HepG2 (cell line): Measurements from ENCODE around the gene HAGH. TPM values are rescaled to one million over a fixed set of nuclear protein-coding genes. Genes with fewer than 3 reads are reported as not detected.

Source experiments
- ATAC-seq: fragments of 200-7000 bp; cut with Tn5 transposase; 3 replicates; pipeline ENCODE4 v1.9.1; 2020; ENCODE audit warnings: mild to moderate bottlenecking, moderate library complexity
- BruUV-seq: library from RNA; stranded (reverse); fragments of 400-500 nt; replicated peaks from 2 replicates; lab custom pipeline; 2021; lab: Mats Ljungman, UMichigan
- CTCF ChIA-PET: fragments of 300-600 bp; formaldehyde crosslinking; extraction: SDS; loops from one replicate; lab custom pipeline; 2021; ENCODE audit warnings: low total read pairs, inconsistent platforms, low intra/inter-chr PET ratio; lab: Yijun Ruan, JAX
- POLR2A ChIA-PET: fragments of 350-600 bp; sonication (Branson Sonifier 250); formaldehyde crosslinking; loops from one replicate; lab custom pipeline; 2020; ENCODE audit warnings: antibody characterized with exemption, inconsistent platforms; lab: Yijun Ruan, JAX
- DNase-seq: peaks from one replicate; pipeline ENCODE4 v3.0.0-alpha.2; 2015; ENCODE audit warnings: low spot score
- FAIRE-seq: peaks from 3 replicates; lab custom pipeline; 2011; peaks lifted over from hg19 to GRCh38; lab: Jason Lieb, UNC
- H2AFZ ChIP-seq: one replicate; pipeline ENCODE4 v1.6.1; 2011; ENCODE audit warnings: low read length, inconsistent platforms
- H3K27ac ChIP-seq: fragments of 300-600 bp; 3 replicates; pipeline ENCODE4 v1.8.0; 2011; ENCODE audit warnings: mixed run types, mild to moderate bottlenecking, mixed read lengths, low read length, inconsistent platforms; ENCODE audit not compliant: insufficient read depth; ENCODE audit errors: extremely low read length
- H3K27me3 ChIP-seq, 2 experiments: fragments of 200-600 bp in 1 of 2; 2 replicates in 1 of 2; 3 replicates in 1 of 2; pipeline versions ENCODE4 v1.6.0 to v1.8.0; 2011; ENCODE audit warnings: low read length in 2 of 2, mild to moderate bottlenecking in 2 of 2, moderate library complexity in 2 of 2, inconsistent platforms in 1 of 2; ENCODE audit not compliant: insufficient read depth in 2 of 2, control insufficient read depth in 1 of 2
- H3K36me3 ChIP-seq, 2 experiments: fragments of 200-600 bp in 1 of 2; replicated peaks in 1 of 2; 2 replicates in 1 of 2; 3 replicates in 1 of 2; pipeline versions ENCODE4 v1.5.1 to v1.8.0; 2011; ENCODE audit warnings: low read length in 2 of 2, inconsistent platforms in 1 of 2; ENCODE audit not compliant: insufficient read depth in 2 of 2, control insufficient read depth in 1 of 2
- H3K4me1 ChIP-seq: 2 replicates; pipeline ENCODE4 v1.5.1; 2012; ENCODE audit warnings: low read length, inconsistent platforms; ENCODE audit not compliant: insufficient read depth
- H3K4me2 ChIP-seq: 2 replicates; pipeline ENCODE4 v1.6.0; 2011; ENCODE audit warnings: low read depth, low read length, inconsistent platforms
- H3K4me3 ChIP-seq, 3 experiments: fragments of 200-600 bp in 1 of 3; sonication (generic), shearing (Covaris generic) in 1 of 3; replicated peaks in 1 of 3; 2 replicates each; pipeline ENCODE4 v1.5.1; 2011 to 2016; ENCODE audit warnings: low read length in 3 of 3, inconsistent platforms in 2 of 3, low read depth in 2 of 3, mild to moderate bottlenecking in 2 of 3, control low read depth in 1 of 3, mixed read lengths in 1 of 3; ENCODE audit not compliant: insufficient read depth in 1 of 3
- H3K79me2 ChIP-seq: one replicate; pipeline ENCODE4 v1.6.1; 2011; ENCODE audit warnings: low read length, inconsistent platforms; ENCODE audit not compliant: insufficient read depth
- H3K9ac ChIP-seq: 2 replicates; pipeline ENCODE4 v1.6.0; 2011; ENCODE audit warnings: mild to moderate bottlenecking, low read depth, low read length, inconsistent platforms; ENCODE audit not compliant: insufficient read depth
- H3K9me3 ChIP-seq: 2 replicates; pipeline ENCODE4 v1.5.1; 2012; ENCODE audit warnings: mild to moderate bottlenecking, low read length
- H4K20me1 ChIP-seq: 2 replicates; pipeline ENCODE4 v1.6.0; 2011; ENCODE audit warnings: inconsistent platforms, mild to moderate bottlenecking, low read length, moderate library complexity; ENCODE audit not compliant: insufficient read depth
- FOXC1 ChIP-seq: sonication (generic); formaldehyde crosslinking; IDR thresholded peaks from 2 replicates; pipeline ENCODE4 v1.8.0; 2022; ENCODE audit warnings: mild to moderate bottlenecking, missing genetic modification reagents, borderline replicate concordance
- IKZF4 ChIP-seq: sonication (generic); formaldehyde crosslinking; IDR thresholded peaks from 2 replicates; pipeline ENCODE4 v1.5.1; 2020; ENCODE audit warnings: borderline replicate concordance, mild to moderate bottlenecking, low read depth, missing genetic modification reagents; ENCODE audit errors: not compliant biosample characterization
- MAFF ChIP-seq: IDR thresholded peaks from 2 replicates; pipeline ENCODE4 v1.6.1; 2011; ENCODE audit warnings: low read depth, low read length, improper control_type of control experiment
- NPAS2 ChIP-seq: sonication (generic); formaldehyde crosslinking; IDR thresholded peaks from 2 replicates; pipeline ENCODE4 v1.8.0; 2022; ENCODE audit warnings: mild to moderate bottlenecking, missing genetic modification reagents, borderline replicate concordance
- POLR2A ChIP-seq, 2 experiments: IDR thresholded peaks; 2 replicates each; pipeline ENCODE4 v1.6.1; 2011; ENCODE audit warnings: low read depth in 2 of 2, low read length in 2 of 2, mild to moderate bottlenecking in 1 of 2, moderate library complexity in 1 of 2; ENCODE audit not compliant: insufficient read depth in 1 of 2
- SAP130 ChIP-seq: IDR thresholded peaks from 2 replicates; pipeline ENCODE4 v1.6.1; 2016; ENCODE audit warnings: low read depth
- SUZ12 ChIP-seq: fragments of 150-350 bp; IDR thresholded peaks from 2 replicates; pipeline ENCODE4 v1.6.1; 2014; ENCODE audit warnings: low read depth, low read length
- ZHX1 ChIP-seq: sonication (generic); formaldehyde crosslinking; IDR thresholded peaks from 2 replicates; pipeline ENCODE4 v1.8.1; 2022; ENCODE audit warnings: low read depth, mild to moderate bottlenecking, missing genetic modification reagents
- ZNF224 ChIP-seq: sonication (generic); formaldehyde crosslinking; IDR thresholded peaks from 2 replicates; pipeline ENCODE4 v1.5.0; 2020; ENCODE audit warnings: mild to moderate bottlenecking, missing genetic modification reagents
- ZNF280B ChIP-seq: sonication (generic); formaldehyde crosslinking; IDR thresholded peaks from 2 replicates; pipeline ENCODE4 v1.5.0; 2020; ENCODE audit warnings: missing genetic modification reagents, mild to moderate bottlenecking, borderline replicate concordance
- ZNF563 ChIP-seq: sonication (generic); formaldehyde crosslinking; IDR thresholded peaks from 2 replicates; pipeline ENCODE4 v1.8.0; 2022; ENCODE audit warnings: mild to moderate bottlenecking, moderate library complexity, missing genetic modification reagents
- ZNF598 ChIP-seq: sonication (generic); formaldehyde crosslinking; IDR thresholded peaks from 2 replicates; pipeline ENCODE4 v1.5.1; 2020; ENCODE audit warnings: mild to moderate bottlenecking, missing genetic modification reagents, borderline replicate concordance
- ZNF790 ChIP-seq: sonication (generic); formaldehyde crosslinking; IDR thresholded peaks from 2 replicates; pipeline ENCODE4 v1.8.0; 2022; ENCODE audit warnings: missing genetic modification reagents, mild to moderate bottlenecking, borderline replicate concordance
- WGBS: methylation state at CpG from one replicate; pipeline ENCODE4 v1.1.6; 2017; ENCODE audit warnings: low lambda C conversion rate; 5-methylcytosine and 5-hydroxymethylcytosine counted together
- in situ Hi-C: cut with HindIII; loops from 2 replicates; pipeline ENCODE4 v1.10.0; 2017; ENCODE audit warnings: low pct_unique_long_range_greater_than_20kb; ENCODE audit not compliant: extremely low pct_ligation_motif_present
- intact Hi-C: fragments of 100-400 bp; cut with micrococcal nuclease; formaldehyde crosslinking; loops from one replicate; pipeline ENCODE4 v1.10.0; 2022; ENCODE audit not compliant: unreplicated experiment
- polyA plus RNA-seq, 8 experiments: library from polyadenylated mRNA; depleted of rRNA in 3 of 8; stranded (reverse) in 7 of 8; unstranded in 1 of 8; fragments of >200 nt; fragmentation: Illumina TruSeq in 4 of 8; extraction: Trizol in 4 of 8; gene quantifications; 2 replicates each; pipeline versions ENCODE4 v1.2.1 to v1.2.3, GENCODE V29; 2011 to 2016; ENCODE audit warnings: low read depth in 4 of 8, missing spikeins in 1 of 8, mixed read lengths in 1 of 8; ENCODE audit not compliant: insufficient read depth in 1 of 8
- total RNA-seq, 5 experiments: library from RNA; depleted of rRNA; stranded (reverse); fragments of >200 nt; fragmentation: Illumina TruSeq; extraction: Trizol; gene quantifications; 2 replicates each; pipeline ENCODE4 v1.2.3, GENCODE V29; 2016; ENCODE audit warnings: low read depth in 1 of 5
- TF ChIP-seq, protein P1 (sequence below): sonication (generic); formaldehyde crosslinking; IDR thresholded peaks from 2 replicates; pipeline ENCODE4 v1.5.1; 2020; ENCODE audit warnings: missing genetic modification reagents, mild to moderate bottlenecking, borderline replicate concordance

The HAGH gene
- total and polyA plus RNA-seq, 2 of the 13 experiments (the other 11 are each of a cell fraction or from before 2014, with no cell fraction given), result 70.4 to 95.4 TPM

- H3K27ac ChIP-seq, result peak overlapping the region; percentile 65
- no peak overlapping the region for H2AFZ ChIP-seq
- no peaks in the 10 kb centered on the region for H3K27me3 ChIP-seq
- H3K79me2 ChIP-seq, result no peaks in the 10 kb centered on the region
- WGBS, result 23% methylated on average over 17 of the region's 32 CpGs
- ChIA-PET CTCF (interaction anchor here (1.7 kb wide), 1 partner anchor 18 kb away, joined by 4 read pairs; no protein-coding TSS in a partner anchor), POLR2A (interaction anchor here (1.1 to 5.5 kb wide), 5 partner anchors 12 to 360 kb away, joined by 3 to 57 read pairs (median 3); partner anchors contain the start of genes EME2, NUBP2, SPSB3 and TRAF7)
- BruUV-seq, result TSS peak; percentile 61
- FAIRE-seq (peak; percentile 40), DNase-seq (no peak), ATAC-seq (peak; percentile 11)
- no peaks in the 10 kb centered on the region for H3K36me3 ChIP-seq
- peak overlapping the region; percentile 53 to 75 (median 59) for H3K4me3 ChIP-seq
- H3K9ac ChIP-seq, result peak overlapping the region; percentile 73
- H3K9me3 ChIP-seq, result peaks cover 24% of the 10 kb centered on the region
- intact Hi-C loops (loop anchor here (1.0 kb wide), 1 partner anchor 17 kb away; no protein-coding TSS in a partner anchor), in situ Hi-C loops (no loop called here)
- peaks cover 25% of the 10 kb centered on the region for H3K4me1 ChIP-seq
- no peaks in the 10 kb centered on the region for H4K20me1 ChIP-seq
- peak overlapping the region; percentile 92 for H3K4me2 ChIP-seq
- TF ChIP-seq MAFF, result peak; percentile 57; the same call in 1 of the 2 replicates
- TF ChIP-seq ZNF790, result no peak
- TF ChIP-seq SAP130 (CRISPR knock-in tag), result peak; percentile 14; the same call in 1 of the 2 replicates
- TF ChIP-seq ZNF280B (CRISPR knock-in tag), result 0 out of 2 replicates have a peak, but pooled peaks have one; percentile 25
- 0 out of 4 replicates have a peak, but pooled peaks of 1 of the 2 experiments have one; percentile 21 for TF ChIP-seq POLR2A (IDR thresholded peaks at IDR 0.05; ENCODE audit: insufficient read depth in 1 of 2, low read depth in 2 of 2, low read length in 2 of 2)
- TF ChIP-seq ZHX1 (CRISPR knock-in tag), result no peak
- no peak for TF ChIP-seq NPAS2 (CRISPR knock-in tag)
- TF ChIP-seq ZNF224, result no peak
- TF ChIP-seq ZNF563 (CRISPR knock-in tag), result no peak
- TF ChIP-seq, protein P1, sequence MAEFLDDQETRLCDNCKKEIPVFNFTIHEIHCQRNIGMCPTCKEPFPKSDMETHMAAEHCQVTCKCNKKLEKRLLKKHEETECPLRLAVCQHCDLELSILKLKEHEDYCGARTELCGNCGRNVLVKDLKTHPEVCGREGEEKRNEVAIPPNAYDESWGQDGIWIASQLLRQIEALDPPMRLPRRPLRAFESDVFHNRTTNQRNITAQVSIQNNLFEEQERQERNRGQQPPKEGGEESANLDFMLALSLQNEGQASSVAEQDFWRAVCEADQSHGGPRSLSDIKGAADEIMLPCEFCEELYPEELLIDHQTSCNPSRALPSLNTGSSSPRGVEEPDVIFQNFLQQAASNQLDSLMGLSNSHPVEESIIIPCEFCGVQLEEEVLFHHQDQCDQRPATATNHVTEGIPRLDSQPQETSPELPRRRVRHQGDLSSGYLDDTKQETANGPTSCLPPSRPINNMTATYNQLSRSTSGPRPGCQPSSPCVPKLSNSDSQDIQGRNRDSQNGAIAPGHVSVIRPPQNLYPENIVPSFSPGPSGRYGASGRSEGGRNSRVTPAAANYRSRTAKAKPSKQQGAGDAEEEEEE (CRISPR knock-in tag), result no peak
- TF ChIP-seq IKZF4 (CRISPR knock-in tag), result no peak
- TF ChIP-seq SUZ12, result no peak
- TF ChIP-seq ZNF598 (CRISPR knock-in tag), result 0 out of 2 replicates have a peak, but pooled peaks have one; percentile 0
- no peak for TF ChIP-seq FOXC1 (CRISPR knock-in tag)
Observed at GRCh38 chr16:1794908-1795666, 31.5 kb downstream of the HAGH start.
